Measurements from ENCODE around the gene SDF2.

- no peak for TF ChIP-seq CTCF (conservative IDR thresholded peaks at IDR 0.05; ENCODE audit: low read depth, low read length)
- TF ChIP-seq ELK1 (IDR thresholded peaks at IDR 0.05; ENCODE audit: borderline replicate concordance, low read depth, low read length) = no peak
- TF ChIP-seq POLR2A (IDR thresholded peaks at IDR 0.05; ENCODE audit: low read depth, low read length) = no peak
- no peak for TF ChIP-seq CHD1 (IDR thresholded peaks at IDR 0.05; ENCODE audit: low read depth, low read length)
- no peak for TF ChIP-seq SMC3 (IDR thresholded peaks at IDR 0.05; ENCODE audit: low read depth, low read length)
- TF ChIP-seq CEBPB (IDR thresholded peaks at IDR 0.05; ENCODE audit: low read depth, low read length) = no peak
Observed at GRCh38 chr17:28598389-28598788, 63.3 kb downstream of the SDF2 start.
